ENCODE results near the gene KCNT1. TPM values are rescaled to one million over a fixed set of nuclear protein-coding genes. Genes with fewer than 3 reads are reported as not detected.
A peak's percentile ranks its signal among the peaks of the same experiment; 100 is the strongest.

KCNT1 gene
- total and polyA plus RNA-seq, 2 experiments from 2014 or later, result 0.27 TPM; not detected in 1

GRCh38 chr9:135660407-135660806 is 41.6 kb upstream of the KCNT1 start:
- 93% methylated on average over 22 of the region's 22 CpGs for WGBS (ENCODE audit: low lambda C conversion rate, missing lambda C conversion rate)
- no peak for TF ChIP-seq CTCF (IDR thresholded peaks at IDR 0.05; ENCODE audit: poor library complexity)
- TF ChIP-seq EZH2phosphoT487 (IDR thresholded peaks at IDR 0.05; ENCODE audit: low read depth, severe bottlenecking, unreplicated experiment), result no peak
- no peak for TF ChIP-seq EZH2 (IDR thresholded peaks at IDR 0.05; ENCODE audit: borderline replicate concordance)

GRCh38 chr9:135661816-135662560 is 40.0 kb upstream of the KCNT1 start:
- WGBS (ENCODE audit: low lambda C conversion rate, missing lambda C conversion rate), result 41% methylated on average over 18 of the region's 19 CpGs
- TF ChIP-seq CTCF (IDR thresholded peaks at IDR 0.05; ENCODE audit: poor library complexity) (no peak), EZH2phosphoT487 (IDR thresholded peaks at IDR 0.05; ENCODE audit: low read depth, severe bottlenecking, unreplicated experiment) (no peak), EZH2 (IDR thresholded peaks at IDR 0.05; ENCODE audit: borderline replicate concordance) (no peak)
- Histone ChIP-seq H3K9me3 (ENCODE audit: low read depth) (no peaks in the 10 kb centered on the region), H4K20me1 (ENCODE audit: insufficient read depth, poor library complexity, severe bottlenecking) (no peaks in the 10 kb centered on the region), H3K4me1 (ENCODE audit: insufficient read depth) (no peaks in the 10 kb centered on the region), H3K79me2 (no peaks in the 10 kb centered on the region), H3K4me3 (no peak overlapping the region), H3K9me2 (replicated peaks; ENCODE audit: insufficient read depth) (no peaks in the 10 kb centered on the region), H3K4me2 (no peak overlapping the region), H3K27ac (peak overlapping the region; percentile 51), H3K36me3 (replicated peaks; ENCODE audit: insufficient read depth, low read depth) (no peaks in the 10 kb centered on the region), H2AFZ (no peak overlapping the region), H3K27me3 (no peaks in the 10 kb centered on the region)
- DNase-seq (ENCODE audit: low spot score), result no peak

More at GRCh38 chr9:135660407-135660806, 41.6 kb upstream of the KCNT1 start:
- no peak for DNase-seq (ENCODE audit: low spot score)
- no peaks in the 10 kb centered on the region for H3K36me3 ChIP-seq (replicated peaks; ENCODE audit: insufficient read depth, low read depth)
- no peak overlapping the region for H3K4me3 ChIP-seq
- H3K4me1 ChIP-seq (ENCODE audit: insufficient read depth), result no peaks in the 10 kb centered on the region
- H4K20me1 ChIP-seq (ENCODE audit: insufficient read depth, poor library complexity, severe bottlenecking), result no peaks in the 10 kb centered on the region
- no peak overlapping the region for H3K4me2 ChIP-seq
- no peak overlapping the region for H3K27ac ChIP-seq
- H3K79me2 ChIP-seq, result no peaks in the 10 kb centered on the region
- H3K9me3 ChIP-seq (ENCODE audit: low read depth), result no peaks in the 10 kb centered on the region
- H3K9me2 ChIP-seq (replicated peaks; ENCODE audit: insufficient read depth), result no peaks in the 10 kb centered on the region
- H3K27me3 ChIP-seq, result no peaks in the 10 kb centered on the region
- no peak overlapping the region for H2AFZ ChIP-seq

GRCh38 chr9:135662758-135663450 is 39.1 kb upstream of the KCNT1 start, which contains the start of gene LCN9:
TSS of gene LCN9 (plus strand) at chr9:135663309. CDS start at chr9:135663322, 13 bp downstream.
- no peak within 1 kb of the TSS for H3K4me2 ChIP-seq
- TF ChIP-seq CTCF (IDR thresholded peaks at IDR 0.05; ENCODE audit: poor library complexity), result no peak
- TF ChIP-seq EZH2 (IDR thresholded peaks at IDR 0.05; ENCODE audit: borderline replicate concordance), result no peak
- no peak for TF ChIP-seq EZH2phosphoT487 (IDR thresholded peaks at IDR 0.05; ENCODE audit: low read depth, severe bottlenecking, unreplicated experiment)
- H3K4me3 ChIP-seq, result no peak within 1 kb of the TSS
- H3K27me3 ChIP-seq, result no peaks in the 10 kb centered on the region
- H3K9me3 ChIP-seq (ENCODE audit: low read depth), result no peaks in the 10 kb centered on the region
- H2AFZ ChIP-seq, result no peak within 1 kb of the TSS
- no peaks in the 10 kb centered on the region for H3K9me2 ChIP-seq (replicated peaks; ENCODE audit: insufficient read depth)
- no peaks in the 10 kb centered on the region for H4K20me1 ChIP-seq (ENCODE audit: insufficient read depth, poor library complexity, severe bottlenecking)
- 55% methylated on average over 25 of the region's 25 CpGs for WGBS (ENCODE audit: low lambda C conversion rate, missing lambda C conversion rate)
- no peaks in the 10 kb centered on the region for H3K4me1 ChIP-seq (ENCODE audit: insufficient read depth)
- no peaks in the 10 kb centered on the region for H3K79me2 ChIP-seq
- no peaks in the 10 kb centered on the region for H3K36me3 ChIP-seq (replicated peaks; ENCODE audit: insufficient read depth, low read depth)
- DNase-seq (ENCODE audit: low spot score), result peak; percentile 40
- H3K27ac ChIP-seq, result peak within 1 kb of the TSS; percentile 51

Measured in hepatocyte (in vitro differentiated cells).